Left lung (tissue), 10 donors: Measurements from ENCODE around the gene PLXNA2. TPM values are rescaled to one million over a fixed set of nuclear protein-coding genes. Genes with fewer than 3 reads are reported as not detected.

Experiments used
- ATAC-seq: fragments of 200-7000 bp; cut with Tn5 transposase; one replicate; pipeline ENCODE4 v1.9.1; 2020; ENCODE audit warnings: moderate library complexity
- DNase-seq, 4 donors: peaks; one replicate each; pipeline ENCODE4 v3.0.0-alpha.2; 2013 to 2020
- H3K27ac ChIP-seq, 2 donors: fragments of 200-600 bp; sonication (generic) in 1 of 2; one replicate each; pipeline versions ENCODE4 v1.5.0 to v1.8.0; 2020 to 2021
- H3K27me3 ChIP-seq, 2 donors: fragments of 200-600 bp; sonication (generic) in 1 of 2; one replicate each; pipeline versions ENCODE4 v1.5.0 to v1.8.0; 2020 to 2021
- H3K36me3 ChIP-seq, 2 donors: fragments of 200-600 bp; sonication (generic) in 1 of 2; one replicate each; pipeline versions ENCODE4 v1.5.0 to v1.8.0; 2020 to 2021
- H3K4me1 ChIP-seq, 2 donors: fragments of 200-600 bp; one replicate each; pipeline ENCODE4 v1.8.0; 2021
- H3K4me3 ChIP-seq, 2 donors: fragments of 200-600 bp; sonication (generic) in 1 of 2; one replicate each; pipeline versions ENCODE4 v1.5.0 to v1.8.0; 2020 to 2021; ENCODE audit warnings: mild to moderate bottlenecking in 1 of 2
- H3K9me3 ChIP-seq, 2 donors: fragments of 200-600 bp; sonication (generic) in 1 of 2; one replicate each; pipeline versions ENCODE4 v1.5.0 to v1.8.0; 2020 to 2021
- CTCF ChIP-seq, 2 donors: fragments of 200-600 bp; sonication (generic) in 1 of 2; IDR thresholded peaks; one replicate each; pipeline versions ENCODE4 v1.5.0 to v1.8.0; 2021; ENCODE audit warnings: antibody characterized with exemption in 2 of 2
- intact Hi-C, 2 donors: fragments of 100-400 bp; cut with DNase I; formaldehyde crosslinking; loops; one replicate each; pipeline versions ENCODE4 v1.11.2 to v1.14.2; 2022
- polyA plus RNA-seq, 6 donors: library from polyadenylated mRNA; unstranded; fragments of 120-200 nt; gene quantifications; one replicate each; pipeline ENCODE4 v1.2.1, GENCODE V29; 2013; ENCODE audit not compliant: insufficient read length in 6 of 6
- total RNA-seq, 2 donors: library from RNA; stranded (reverse); fragmentation: NEBNext Ultra II Directional; extraction: Animal tissue kit (Norgen Biotek cat#: 25700); gene quantifications; one replicate each; pipeline ENCODE4 v1.2.1, GENCODE V29; 2021
- donor health status: DM: no; HTN: yes; CAD: no.
- donor health status: DM: no; HTN: no; CAD: no.

PLXNA2 gene
- total and polyA plus RNA-seq, 8 donors: 21.4 to 92.8 (median 34.0) TPM

GRCh38 chr1:208257351-208257750, 13.2 kb upstream of the PLXNA2 start:
- Histone ChIP-seq H3K4me3 (no peak overlapping the region), H3K27ac (no peak overlapping the region), H3K27me3 (no peaks in the 10 kb centered on the region), H3K4me1 (peaks cover 0 to 3% of the 10 kb centered on the region in 2 donors), H3K36me3 (no peaks in the 10 kb centered on the region), H3K9me3 (peaks cover 0 to 3% of the 10 kb centered on the region in 2 donors)
- intact Hi-C loops: no loop called here
- no peak for ATAC-seq
- DNase-seq: no peak
- TF ChIP-seq CTCF (IDR thresholded peaks at IDR 0.05): no peak

- Histone ChIP-seq H3K27me3 (no peaks in the 10 kb centered on the region), H3K36me3 (no peaks in the 10 kb centered on the region), H3K4me1 (peaks cover 0 to 3% of the 10 kb centered on the region in 2 donors), H3K9me3 (peaks cover 0 to 3% of the 10 kb centered on the region in 2 donors), H3K4me3 (no peak overlapping the region), H3K27ac (no peak overlapping the region)
- TF ChIP-seq CTCF (IDR thresholded peaks at IDR 0.05): no peak
- DNase-seq (no peak), ATAC-seq (no peak)
- intact Hi-C loops: no loop called here
These were observed 12.4 kb upstream of the PLXNA2 start for GRCh38 chr1:208256556-208256955.

- intact Hi-C loops: no loop called here
- Histone ChIP-seq H3K27me3 (no peaks in the 10 kb centered on the region), H3K4me1 (peaks cover 0 to 3% of the 10 kb centered on the region in 2 donors), H3K9me3 (peaks cover 0 to 3% of the 10 kb centered on the region in 2 donors), H3K4me3 (no peak overlapping the region), H3K27ac (no peak overlapping the region), H3K36me3 (no peaks in the 10 kb centered on the region)
- ATAC-seq (no peak), DNase-seq (no peak)
- TF ChIP-seq CTCF (IDR thresholded peaks at IDR 0.05): no peak
These were observed 11.9 kb upstream of the PLXNA2 start for GRCh38 chr1:208256091-208256490.

- peak; percentile 40 for ATAC-seq
These were observed 10.7 kb upstream of the PLXNA2 start for GRCh38 chr1:208254862-208255261.

GRCh38 chr1:208254376-208254775, 10.2 kb upstream of the PLXNA2 start:
- no peaks in the 10 kb centered on the region for H3K36me3 ChIP-seq
- H3K4me1 ChIP-seq: peaks cover 0 to 3% of the 10 kb centered on the region in 2 donors
- H3K27me3 ChIP-seq: no peaks in the 10 kb centered on the region
- H3K4me3 ChIP-seq: no peak overlapping the region
- H3K9me3 ChIP-seq: no peaks in the 10 kb centered on the region
- DNase-seq: no peak
- ATAC-seq: no peak
- H3K27ac ChIP-seq: no peak overlapping the region
- no peak for TF ChIP-seq CTCF (IDR thresholded peaks at IDR 0.05)
- intact Hi-C loops: no loop called here

More at GRCh38 chr1:208254862-208255261, 10.7 kb upstream of the PLXNA2 start:
- H3K9me3 ChIP-seq: no peaks in the 10 kb centered on the region
- no peaks in the 10 kb centered on the region for H3K36me3 ChIP-seq
- H3K27me3 ChIP-seq: no peaks in the 10 kb centered on the region
- peaks cover 0 to 3% of the 10 kb centered on the region in 2 donors for H3K4me1 ChIP-seq
- H3K27ac ChIP-seq: no peak overlapping the region
- intact Hi-C loops: no loop called here
- H3K4me3 ChIP-seq: no peak overlapping the region
- no peak for DNase-seq
- no peak for TF ChIP-seq CTCF (IDR thresholded peaks at IDR 0.05)
